ENCODE data around the gene CCDC15. TPM values are rescaled to one million over a fixed set of nuclear protein-coding genes. Genes with fewer than 3 reads are reported as not detected.

Gene CCDC15
- total and polyA plus RNA-seq, 5 donors from 2014 or later = 0.64 to 1.8 (median 1.1) TPM

- Mint-ChIP-seq H3K4me1 (peaks cover 0 to 4% (median under 1%) of the 10 kb centered on the region in 4 donors), H3K4me3 (no peak within 1 kb of the TSS), H3K36me3 (no peaks in the 10 kb centered on the region), H3K27ac (no peak within 1 kb of the TSS), H3K27me3 (peaks cover 16% of the 10 kb centered on the region), H3K9me3 (no peaks in the 10 kb centered on the region)
- no peaks in the 10 kb centered on the region for H3K4me1 ChIP-seq (ENCODE audit: control insufficient read depth, insufficient read depth, low read length, poor library complexity, severe bottlenecking)
- no peak for ATAC-seq (ENCODE audit: low read depth in 2 of 2)
- no peaks in the 10 kb centered on the region for H3K9me3 ChIP-seq (ENCODE audit: control insufficient read depth in 2 of 2, low read length in 2 of 2)
- no peak within 1 kb of the TSS for H3K27ac ChIP-seq (ENCODE audit: insufficient read depth, low read length, poor library complexity, severe bottlenecking)
- H3K36me3 ChIP-seq (ENCODE audit: control insufficient read depth, insufficient read depth, low read length) = no peaks in the 10 kb centered on the region
- DNase-seq = no peak
- H3K27me3 ChIP-seq (ENCODE audit: control insufficient read depth, insufficient read depth, low read length) = peaks cover 3% of the 10 kb centered on the region
- H3K4me3 ChIP-seq (ENCODE audit: low read depth, low read length) = no peak within 1 kb of the TSS
Measured at GRCh38 chr11:124935548-124936514, 18.2 kb upstream of the CCDC15 start, which contains the start of gene HEPACAM. TSS of gene HEPACAM (minus strand) at chr11:124936047. CDS start at chr11:124936006, 41 bp downstream.

- no peak overlapping the region for H3K27ac ChIP-seq (ENCODE audit: insufficient read depth, low read length, poor library complexity, severe bottlenecking)
- Mint-ChIP-seq H3K27me3 (peaks cover 24% of the 10 kb centered on the region), H3K27ac (no peak overlapping the region), H3K9me3 (no peaks in the 10 kb centered on the region), H3K36me3 (no peaks in the 10 kb centered on the region), H3K4me3 (no peak overlapping the region), H3K4me1 (peaks cover 0 to 2% (median 0%) of the 10 kb centered on the region in 4 donors)
- ATAC-seq (ENCODE audit: low read depth in 2 of 2) (no peak), DNase-seq (no peak)
- H3K4me3 ChIP-seq (ENCODE audit: low read depth, low read length) = no peak overlapping the region
- H3K36me3 ChIP-seq (ENCODE audit: control insufficient read depth, insufficient read depth, low read length) = no peaks in the 10 kb centered on the region
- no peaks in the 10 kb centered on the region for H3K4me1 ChIP-seq (ENCODE audit: control insufficient read depth, insufficient read depth, low read length, poor library complexity, severe bottlenecking)
- peaks cover 7% of the 10 kb centered on the region for H3K27me3 ChIP-seq (ENCODE audit: control insufficient read depth, insufficient read depth, low read length)
- H3K9me3 ChIP-seq (ENCODE audit: control insufficient read depth in 2 of 2, low read length in 2 of 2) = no peaks in the 10 kb centered on the region
Measured at GRCh38 chr11:124937336-124937935, 16.6 kb upstream of the CCDC15 start.

- H3K27me3 ChIP-seq (ENCODE audit: control insufficient read depth, insufficient read depth, low read length) = peaks cover 7% of the 10 kb centered on the region
- H3K27ac ChIP-seq (ENCODE audit: insufficient read depth, low read length, poor library complexity, severe bottlenecking) = no peak overlapping the region
- no peak for ATAC-seq (ENCODE audit: low read depth in 2 of 2)
- H3K9me3 ChIP-seq (ENCODE audit: control insufficient read depth in 2 of 2, low read length in 2 of 2) = no peaks in the 10 kb centered on the region
- no peak for DNase-seq
- Mint-ChIP-seq H3K4me1 (peaks cover 0 to 7% (median under 1%) of the 10 kb centered on the region in 4 donors), H3K9me3 (peaks cover 0 to 1% (median 0%) of the 10 kb centered on the region in 7 donors), H3K4me3 (no peak overlapping the region), H3K36me3 (no peaks in the 10 kb centered on the region), H3K27me3 (peaks cover 24% of the 10 kb centered on the region), H3K27ac (no peak overlapping the region)
- H3K4me3 ChIP-seq (ENCODE audit: low read depth, low read length) = no peak overlapping the region
- no peaks in the 10 kb centered on the region for H3K4me1 ChIP-seq (ENCODE audit: control insufficient read depth, insufficient read depth, low read length, poor library complexity, severe bottlenecking)
- H3K36me3 ChIP-seq (ENCODE audit: control insufficient read depth, insufficient read depth, low read length) = no peaks in the 10 kb centered on the region
Measured at GRCh38 chr11:124938206-124938765, 15.7 kb upstream of the CCDC15 start.

- H3K9me3 Mint-ChIP-seq = peaks cover 0 to 3% (median 0%) of the 10 kb centered on the region in 7 donors
- H3K36me3 Mint-ChIP-seq = no peaks in the 10 kb centered on the region
- Histone ChIP-seq H3K27ac (ENCODE audit: insufficient read depth, low read length, poor library complexity, severe bottlenecking) (no peak overlapping the region), H3K4me1 (ENCODE audit: control insufficient read depth, insufficient read depth, low read length, poor library complexity, severe bottlenecking) (no peaks in the 10 kb centered on the region), H3K9me3 (ENCODE audit: control insufficient read depth in 2 of 2, low read length in 2 of 2) (no peaks in the 10 kb centered on the region), H3K4me3 (ENCODE audit: low read depth, low read length) (no peak overlapping the region), H3K27me3 (ENCODE audit: control insufficient read depth, insufficient read depth, low read length) (peaks cover 7% of the 10 kb centered on the region), H3K36me3 (ENCODE audit: control insufficient read depth, insufficient read depth, low read length) (no peaks in the 10 kb centered on the region)
- H3K27me3 Mint-ChIP-seq = peaks cover 29% of the 10 kb centered on the region
- H3K27ac Mint-ChIP-seq = no peak overlapping the region
- no peak overlapping the region for H3K4me3 Mint-ChIP-seq
- ATAC-seq (ENCODE audit: low read depth in 2 of 2) (no peak), DNase-seq (no peak)
- peaks cover 0 to 13% (median 5%) of the 10 kb centered on the region in 4 donors for H3K4me1 Mint-ChIP-seq
Measured at GRCh38 chr11:124938970-124939369, 15.0 kb upstream of the CCDC15 start.

GRCh38 chr11:124941703-124942102, 12.3 kb upstream of the CCDC15 start:
- H3K36me3 Mint-ChIP-seq = no peaks in the 10 kb centered on the region
- H3K9me3 Mint-ChIP-seq = peaks cover 0 to 3% (median 0%) of the 10 kb centered on the region in 7 donors
- ATAC-seq (ENCODE audit: low read depth in 2 of 2) = no peak
- Histone ChIP-seq H3K36me3 (ENCODE audit: control insufficient read depth, insufficient read depth, low read length) (no peaks in the 10 kb centered on the region), H3K9me3 (ENCODE audit: control insufficient read depth in 2 of 2, low read length in 2 of 2) (no peaks in the 10 kb centered on the region), H3K27ac (ENCODE audit: insufficient read depth, low read length, poor library complexity, severe bottlenecking) (no peak overlapping the region), H3K4me3 (ENCODE audit: low read depth, low read length) (no peak overlapping the region), H3K4me1 (ENCODE audit: control insufficient read depth, insufficient read depth, low read length, poor library complexity, severe bottlenecking) (no peaks in the 10 kb centered on the region), H3K27me3 (ENCODE audit: control insufficient read depth, insufficient read depth, low read length) (peaks cover 7% of the 10 kb centered on the region)
- peaks cover 0 to 13% (median 6%) of the 10 kb centered on the region in 4 donors for H3K4me1 Mint-ChIP-seq
- no peak overlapping the region for H3K27ac Mint-ChIP-seq
- no peak for DNase-seq
- H3K27me3 Mint-ChIP-seq = peaks cover 24% of the 10 kb centered on the region
- H3K4me3 Mint-ChIP-seq = no peak overlapping the region

GRCh38 chr11:124942466-124943253, 11.3 kb upstream of the CCDC15 start:
- H3K4me3 ChIP-seq (ENCODE audit: low read depth, low read length) = no peak overlapping the region
- H3K27ac ChIP-seq (ENCODE audit: insufficient read depth, low read length, poor library complexity, severe bottlenecking) = no peak overlapping the region
- peaks cover 7% of the 10 kb centered on the region for H3K27me3 ChIP-seq (ENCODE audit: control insufficient read depth, insufficient read depth, low read length)
- peak overlapping the region in 2 of 3 donors; percentile 6 to 57 for H3K27ac Mint-ChIP-seq
- ATAC-seq (ENCODE audit: low read depth in 2 of 2) (no peak), DNase-seq (no peak)
- peaks cover 0 to 3% (median 0%) of the 10 kb centered on the region in 7 donors for H3K9me3 Mint-ChIP-seq
- peaks cover 0 to 13% (median 6%) of the 10 kb centered on the region in 4 donors for H3K4me1 Mint-ChIP-seq
- H3K36me3 ChIP-seq (ENCODE audit: control insufficient read depth, insufficient read depth, low read length) = no peaks in the 10 kb centered on the region
- H3K4me1 ChIP-seq (ENCODE audit: control insufficient read depth, insufficient read depth, low read length, poor library complexity, severe bottlenecking) = no peaks in the 10 kb centered on the region
- no peak overlapping the region for H3K4me3 Mint-ChIP-seq
- H3K9me3 ChIP-seq (ENCODE audit: control insufficient read depth in 2 of 2, low read length in 2 of 2) = no peaks in the 10 kb centered on the region
- H3K27me3 Mint-ChIP-seq = peaks cover 18% of the 10 kb centered on the region
- H3K36me3 Mint-ChIP-seq = no peaks in the 10 kb centered on the region

GRCh38 chr11:124943254-124943616, 10.8 kb upstream of the CCDC15 start:
- Mint-ChIP-seq H3K27me3 (peaks cover 24% of the 10 kb centered on the region), H3K4me3 (no peak overlapping the region), H3K27ac (peak overlapping the region in 1 of 3 donors; percentile 6), H3K9me3 (peaks cover 0 to 5% (median 2%) of the 10 kb centered on the region in 7 donors), H3K4me1 (peaks cover 0 to 13% (median 7%) of the 10 kb centered on the region in 4 donors), H3K36me3 (peaks cover under 1% of the 10 kb centered on the region)
- no peaks in the 10 kb centered on the region for H3K9me3 ChIP-seq (ENCODE audit: control insufficient read depth in 2 of 2, low read length in 2 of 2)
- H3K27ac ChIP-seq (ENCODE audit: insufficient read depth, low read length, poor library complexity, severe bottlenecking) = no peak overlapping the region
- H3K4me3 ChIP-seq (ENCODE audit: low read depth, low read length) = no peak overlapping the region
- no peaks in the 10 kb centered on the region for H3K4me1 ChIP-seq (ENCODE audit: control insufficient read depth, insufficient read depth, low read length, poor library complexity, severe bottlenecking)
- no peak for ATAC-seq (ENCODE audit: low read depth in 2 of 2)
- H3K36me3 ChIP-seq (ENCODE audit: control insufficient read depth, insufficient read depth, low read length) = no peaks in the 10 kb centered on the region
- H3K27me3 ChIP-seq (ENCODE audit: control insufficient read depth, insufficient read depth, low read length) = peaks cover 7% of the 10 kb centered on the region
- DNase-seq = no peak

Data from CD4-positive, CD25-positive, alpha-beta regulatory T cell (primary cell).